Erythroblast (primary cell): ENCODE measurements around the gene PAQR8.

Experiments
- GATA1 ChIP-seq: IDR thresholded peaks from 2 replicates; pipeline ENCODE4 v1.6.1; 2011; ENCODE audit warnings: low read depth, mild to moderate bottlenecking, control low read depth, low read length, moderate library complexity
- POLR2A ChIP-seq: IDR thresholded peaks from 2 replicates; pipeline ENCODE4 v1.6.1; 2011; ENCODE audit warnings: mild to moderate bottlenecking, low read length

DNA sequence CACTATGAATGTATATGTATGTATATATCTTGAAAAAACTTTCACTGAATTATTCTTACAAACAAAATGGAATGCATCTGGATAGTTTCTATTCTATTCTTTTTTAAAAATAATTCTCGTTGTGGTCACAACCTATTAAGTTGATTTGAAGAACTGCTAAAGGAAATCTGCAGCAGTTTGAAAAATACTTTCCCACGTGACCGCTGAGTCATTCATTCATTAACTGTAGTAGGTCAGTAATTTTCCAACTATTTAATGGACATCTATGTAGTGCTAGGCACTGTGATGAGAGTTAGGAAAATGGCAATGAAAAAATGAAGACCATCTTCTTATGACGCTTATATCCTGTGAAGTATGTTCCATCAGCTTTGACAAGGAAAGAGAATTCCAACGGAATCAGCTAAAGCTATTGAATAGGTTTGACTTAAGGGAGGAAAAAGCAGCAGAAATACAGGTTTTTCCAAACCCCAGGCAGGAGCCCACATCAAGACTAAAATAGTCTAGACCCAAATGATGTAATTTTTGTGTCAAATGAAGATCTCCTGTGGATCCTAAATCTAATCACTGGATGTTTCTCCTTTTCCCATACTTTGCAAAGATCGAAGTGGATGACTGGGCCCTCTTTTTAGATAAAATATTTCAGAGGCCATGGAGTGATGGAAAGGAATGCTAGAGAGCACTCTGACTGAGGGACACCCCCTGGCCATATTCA, 54.1 kb downstream of the PAQR8 start:
- no peak for TF ChIP-seq POLR2A
- no peak for TF ChIP-seq GATA1
